Progenitor cell of endocrine pancreas (in vitro differentiated cells): ENCODE results near the gene RPL27. TPM values are rescaled to one million over a fixed set of nuclear protein-coding genes. Genes with fewer than 3 reads are reported as not detected.

Experiments
- DNase-seq: peaks from one replicate; pipeline ENCODE4 v3.0.0; 2021; ENCODE audit warnings: low spot score; ENCODE audit not compliant: unreplicated experiment
- H3K27ac Mint-ChIP-seq: 2 replicates; pipeline ENCODE4 v1.8.0; 2021; ENCODE audit warnings: mild to moderate bottlenecking, moderate library complexity, mixed read lengths
- H3K27me3 Mint-ChIP-seq: 2 replicates; pipeline ENCODE4 v1.8.0; 2021; ENCODE audit warnings: mixed read lengths
- H3K36me3 Mint-ChIP-seq: 2 replicates; pipeline ENCODE4 v1.8.0; 2022; ENCODE audit warnings: mixed read lengths; ENCODE audit not compliant: insufficient read depth
- H3K4me1 Mint-ChIP-seq: 2 replicates; pipeline ENCODE4 v1.8.0; 2021; ENCODE audit warnings: low read depth, mixed read lengths
- H3K4me3 Mint-ChIP-seq: 2 replicates; pipeline ENCODE4 v1.8.0; 2021; ENCODE audit warnings: low read depth, mild to moderate bottlenecking, moderate library complexity, mixed read lengths
- H3K9me3 Mint-ChIP-seq: 2 replicates; pipeline ENCODE4 v1.8.0; 2021; ENCODE audit warnings: low read depth, mixed read lengths
- total RNA-seq: library from RNA; stranded (reverse); gene quantifications from 2 replicates; pipeline ENCODE4 v1.2.1, GENCODE V29; 2021
- TF ChIP-seq, protein P1 (sequence below): fragments of 200-600 bp; sonication (generic); IDR thresholded peaks from one replicate; pipeline ENCODE4 v1.5.0; 2021; ENCODE audit warnings: antibody characterized with exemption, mild to moderate bottlenecking; ENCODE audit not compliant: unreplicated experiment

The RPL27 gene
- total RNA-seq, 1 donor from 2014 or later = 862 TPM

DNA sequence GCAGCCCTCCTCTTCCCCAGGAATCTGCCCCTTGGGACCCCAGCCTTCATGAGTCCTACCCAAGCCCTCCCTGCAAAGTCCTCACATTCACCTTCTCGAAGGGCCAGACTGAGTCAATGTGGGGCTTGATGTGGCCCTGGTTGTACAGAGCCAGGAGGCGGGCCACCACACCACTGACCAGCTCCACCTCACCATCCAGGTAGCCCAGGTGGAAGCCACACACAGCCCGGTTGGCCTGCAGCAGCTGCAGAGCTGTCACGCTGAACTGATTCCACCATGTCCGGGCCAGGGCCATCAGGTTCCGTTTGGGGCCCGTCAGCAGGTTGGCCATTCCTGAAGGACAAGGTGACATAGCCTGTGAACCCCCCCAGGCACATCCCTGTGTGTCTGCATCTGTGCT lies 18.0 kb downstream of the RPL27 start:
- peaks cover 30% of the 10 kb centered on the region for H3K4me1 Mint-ChIP-seq
- no peaks in the 10 kb centered on the region for H3K9me3 Mint-ChIP-seq

DNA sequence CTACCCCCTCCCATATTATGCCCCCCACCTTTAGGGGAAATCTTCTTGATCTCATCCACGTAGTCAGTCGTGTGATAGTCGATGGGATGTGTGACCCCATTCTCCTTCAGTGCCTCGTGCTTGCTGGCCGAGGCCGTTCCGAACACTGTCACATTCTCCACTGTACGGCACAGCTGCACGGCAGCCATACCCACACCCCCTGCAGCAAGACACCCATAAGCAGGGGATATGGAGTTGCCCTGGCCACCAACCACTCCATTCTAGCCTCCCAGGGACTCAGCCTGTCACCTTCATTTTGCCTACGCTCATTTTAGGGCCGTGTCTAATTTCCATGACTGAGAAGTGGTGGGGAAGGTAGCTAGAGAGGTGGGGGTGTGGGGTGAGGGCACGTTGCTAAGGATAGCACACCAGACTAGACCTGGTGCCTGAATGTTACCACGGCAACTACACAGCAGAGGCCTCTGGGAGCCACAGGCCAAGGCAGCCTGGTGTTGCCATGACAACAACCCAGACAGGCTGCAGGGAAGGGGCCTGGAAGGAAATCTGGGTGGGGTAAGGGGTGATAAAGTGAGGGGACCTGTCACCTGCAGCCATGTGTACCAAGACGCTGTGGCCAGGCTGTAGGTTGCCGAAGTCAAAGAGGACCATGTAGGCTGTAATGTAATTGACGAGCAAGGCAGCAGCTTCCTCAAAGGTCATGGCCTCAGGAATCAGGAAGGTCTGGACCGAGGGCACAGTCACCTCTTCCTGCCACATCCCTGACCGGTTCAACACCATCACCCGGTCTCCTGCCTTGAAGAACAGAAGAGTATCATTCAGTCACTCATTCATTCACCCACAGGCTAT lies 20.0 kb downstream of the RPL27 start:
- peaks cover 28% of the 10 kb centered on the region for H3K4me1 Mint-ChIP-seq
- no peaks in the 10 kb centered on the region for H3K9me3 Mint-ChIP-seq
- TF ChIP-seq, protein P1, sequence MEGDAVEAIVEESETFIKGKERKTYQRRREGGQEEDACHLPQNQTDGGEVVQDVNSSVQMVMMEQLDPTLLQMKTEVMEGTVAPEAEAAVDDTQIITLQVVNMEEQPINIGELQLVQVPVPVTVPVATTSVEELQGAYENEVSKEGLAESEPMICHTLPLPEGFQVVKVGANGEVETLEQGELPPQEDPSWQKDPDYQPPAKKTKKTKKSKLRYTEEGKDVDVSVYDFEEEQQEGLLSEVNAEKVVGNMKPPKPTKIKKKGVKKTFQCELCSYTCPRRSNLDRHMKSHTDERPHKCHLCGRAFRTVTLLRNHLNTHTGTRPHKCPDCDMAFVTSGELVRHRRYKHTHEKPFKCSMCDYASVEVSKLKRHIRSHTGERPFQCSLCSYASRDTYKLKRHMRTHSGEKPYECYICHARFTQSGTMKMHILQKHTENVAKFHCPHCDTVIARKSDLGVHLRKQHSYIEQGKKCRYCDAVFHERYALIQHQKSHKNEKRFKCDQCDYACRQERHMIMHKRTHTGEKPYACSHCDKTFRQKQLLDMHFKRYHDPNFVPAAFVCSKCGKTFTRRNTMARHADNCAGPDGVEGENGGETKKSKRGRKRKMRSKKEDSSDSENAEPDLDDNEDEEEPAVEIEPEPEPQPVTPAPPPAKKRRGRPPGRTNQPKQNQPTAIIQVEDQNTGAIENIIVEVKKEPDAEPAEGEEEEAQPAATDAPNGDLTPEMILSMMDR = no peak
- H3K27ac Mint-ChIP-seq = no peak overlapping the region
- no peak overlapping the region for H3K4me3 Mint-ChIP-seq
- DNase-seq = no peak
- no peaks in the 10 kb centered on the region for H3K27me3 Mint-ChIP-seq
- H3K36me3 Mint-ChIP-seq = peaks cover 14% of the 10 kb centered on the region

More for the DNA sequence above, 18.0 kb downstream of the RPL27 start:
- Mint-ChIP-seq H3K36me3 (peaks cover 14% of the 10 kb centered on the region), H3K27me3 (no peaks in the 10 kb centered on the region), H3K27ac (no peak overlapping the region), H3K4me3 (no peak overlapping the region)
- TF ChIP-seq, protein P1 = no peak
- DNase-seq = no peak

DNA sequence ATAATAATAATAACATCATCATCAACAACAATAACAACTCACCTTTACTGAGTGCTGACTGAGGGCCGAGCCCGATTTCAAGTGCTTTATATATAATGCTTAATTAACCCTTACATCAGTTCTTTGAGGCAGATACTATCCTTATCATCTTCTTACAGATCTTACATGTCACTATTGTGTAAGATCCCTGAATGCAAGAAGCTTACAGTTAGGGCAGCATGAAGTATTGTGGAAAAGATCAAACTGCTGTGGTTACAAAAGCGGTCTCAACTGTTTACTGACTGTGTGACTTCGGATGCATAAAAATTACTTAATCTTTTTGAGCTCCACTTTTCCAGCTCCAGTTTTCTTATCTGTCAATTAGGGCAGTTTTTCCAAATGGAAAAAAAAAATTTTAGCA lies 20.7 kb downstream of the RPL27 start:
- peaks cover 28% of the 10 kb centered on the region for H3K4me1 Mint-ChIP-seq
- no peak for DNase-seq
- no peaks in the 10 kb centered on the region for H3K27me3 Mint-ChIP-seq
- no peak overlapping the region for H3K4me3 Mint-ChIP-seq
- H3K27ac Mint-ChIP-seq = no peak overlapping the region
- peaks cover 14% of the 10 kb centered on the region for H3K36me3 Mint-ChIP-seq
- TF ChIP-seq, protein P1 = no peak
- no peaks in the 10 kb centered on the region for H3K9me3 Mint-ChIP-seq

DNA sequence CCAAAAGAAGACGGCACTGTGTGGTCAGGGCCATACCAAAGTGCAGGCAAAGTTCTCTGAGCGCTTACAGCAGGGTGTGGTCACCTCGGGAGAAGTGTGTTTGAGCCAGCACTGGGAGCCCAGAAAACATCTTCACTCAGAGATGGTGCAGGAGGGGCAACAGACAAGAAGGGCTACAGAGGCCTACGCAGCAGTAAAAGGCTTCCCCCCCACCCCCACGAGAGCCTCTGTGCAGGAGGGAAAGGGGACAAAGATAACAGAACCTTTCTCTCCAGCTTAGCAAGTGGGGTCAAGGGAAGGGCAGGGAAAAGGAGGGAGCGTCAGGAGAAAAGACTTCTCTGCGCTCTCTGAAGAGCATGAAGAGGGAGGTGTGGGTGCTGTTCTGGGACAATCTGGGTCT lies 21.2 kb downstream of the RPL27 start:
- H3K9me3 Mint-ChIP-seq = no peaks in the 10 kb centered on the region
- peak overlapping the region; percentile 93 for H3K27ac Mint-ChIP-seq
- H3K27me3 Mint-ChIP-seq = no peaks in the 10 kb centered on the region
- peaks cover 30% of the 10 kb centered on the region for H3K4me1 Mint-ChIP-seq
- H3K36me3 Mint-ChIP-seq = peaks cover 14% of the 10 kb centered on the region
- no peak for DNase-seq
- H3K4me3 Mint-ChIP-seq = peak overlapping the region; percentile 95
- TF ChIP-seq, protein P1 = no peak

DNA sequence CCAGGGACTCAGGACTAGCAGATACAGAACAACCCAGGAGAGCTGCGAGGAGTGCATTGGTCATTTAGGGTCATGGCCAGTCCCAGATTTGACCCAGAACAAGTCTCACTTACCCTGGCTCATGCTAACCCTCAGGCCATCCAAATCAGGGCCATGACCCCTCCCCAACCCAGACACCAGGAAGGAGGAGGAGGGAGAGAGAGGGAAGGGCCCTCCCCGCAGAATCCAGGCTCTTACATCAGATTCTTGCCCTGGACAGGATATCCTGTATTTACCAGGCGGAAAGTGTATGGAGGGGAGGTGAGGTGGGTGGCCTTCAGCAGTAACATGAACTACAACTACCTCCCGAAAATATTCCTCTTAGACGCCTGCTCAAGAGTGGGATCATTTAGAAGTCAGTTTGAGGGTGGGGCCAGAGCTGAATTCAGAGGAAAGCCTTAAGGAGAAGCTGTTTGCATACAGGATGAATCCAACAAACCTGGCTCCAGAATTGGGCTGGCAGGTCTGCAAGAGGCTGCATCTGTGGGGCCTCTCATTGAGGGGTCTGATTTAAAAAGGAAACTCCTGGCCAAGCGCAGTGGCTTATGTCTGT lies 21.9 kb downstream of the RPL27 start:
- Mint-ChIP-seq H3K9me3 (no peaks in the 10 kb centered on the region), H3K27ac (no peak overlapping the region)

More for the DNA sequence above, 21.9 kb downstream of the RPL27 start:
- DNase-seq = no peak
- Mint-ChIP-seq H3K27me3 (no peaks in the 10 kb centered on the region), H3K4me1 (peaks cover 29% of the 10 kb centered on the region), H3K36me3 (peaks cover 10% of the 10 kb centered on the region), H3K4me3 (peak overlapping the region; percentile 95)
- TF ChIP-seq, protein P1 = no peak
